ENCODE data around the gene PIERCE2.
"Not testable (repeated sequence)": the region's sequence is repeated elsewhere in the genome, so short reads cannot be mapped to it uniquely, and the experiment has no call there.

The PIERCE2 gene

DNA sequence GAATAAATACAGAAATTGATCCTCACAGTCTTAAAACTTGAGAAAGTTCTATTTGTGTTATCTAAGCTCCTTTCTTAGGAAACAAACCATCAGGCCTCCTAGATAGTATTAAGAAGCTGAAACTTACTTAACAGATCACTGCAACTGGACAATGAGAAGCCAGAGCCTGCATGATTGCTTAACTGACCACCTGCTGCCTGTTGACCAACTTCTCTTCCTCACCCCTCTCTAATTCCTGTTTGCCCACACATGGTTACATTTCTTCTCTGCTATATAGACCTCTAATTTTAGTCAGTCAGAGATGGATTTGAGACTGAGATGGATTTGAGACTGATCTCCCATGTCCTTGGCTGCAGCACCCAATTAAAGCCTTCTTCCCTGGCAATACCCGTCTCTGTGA lies 13.6 kb upstream of the PIERCE2 start:
- no peaks in the 10 kb centered on the region for H3K36me3 ChIP-seq (ENCODE audit: insufficient read depth, low read depth, low read length)
- H3K4me1 ChIP-seq (ENCODE audit: insufficient read depth, low read length): no peaks in the 10 kb centered on the region
- H3K27me3 ChIP-seq (ENCODE audit: insufficient read depth, low read length): no peaks in the 10 kb centered on the region
- H3K9me3 ChIP-seq (ENCODE audit: insufficient read depth, low read depth, low read length): peaks cover 3% of the 10 kb centered on the region
- no peak overlapping the region for H3K9ac ChIP-seq (ENCODE audit: low read depth, low read length)
- no peak overlapping the region for H3K27ac ChIP-seq (ENCODE audit: low read length)
- no peak overlapping the region for H3K4me3 ChIP-seq (ENCODE audit: low read length)

DNA sequence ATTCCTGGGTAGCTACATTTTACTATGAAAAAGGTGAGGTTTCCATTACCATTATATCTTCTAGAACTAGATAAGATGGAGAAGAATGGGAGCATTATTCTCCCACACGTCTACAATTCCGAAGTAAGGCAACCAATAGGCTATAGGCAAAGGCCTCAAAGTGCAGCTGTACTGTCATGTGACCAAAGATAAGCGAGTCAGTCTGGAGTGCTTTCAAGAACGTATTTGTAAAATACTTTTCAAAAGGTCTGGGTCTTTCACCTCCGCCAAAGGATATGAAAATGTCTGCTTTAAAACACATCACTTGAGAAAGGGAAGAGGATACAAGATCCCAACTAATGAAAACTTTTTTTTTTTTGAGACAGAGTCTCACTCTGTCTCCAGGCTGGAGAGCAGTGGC lies 10.1 kb upstream of the PIERCE2 start:
- no peak overlapping the region for H3K4me3 ChIP-seq (ENCODE audit: low read length)
- H3K27ac ChIP-seq (ENCODE audit: low read length): no peak overlapping the region
- H3K9me3 ChIP-seq (ENCODE audit: insufficient read depth, low read depth, low read length): peaks cover 3% of the 10 kb centered on the region
- H3K4me1 ChIP-seq (ENCODE audit: insufficient read depth, low read length): no peaks in the 10 kb centered on the region
- no peak overlapping the region for H3K9ac ChIP-seq (ENCODE audit: low read depth, low read length)
- H3K36me3 ChIP-seq (ENCODE audit: insufficient read depth, low read depth, low read length): no peaks in the 10 kb centered on the region
- H3K27me3 ChIP-seq (ENCODE audit: insufficient read depth, low read length): no peaks in the 10 kb centered on the region

DNA sequence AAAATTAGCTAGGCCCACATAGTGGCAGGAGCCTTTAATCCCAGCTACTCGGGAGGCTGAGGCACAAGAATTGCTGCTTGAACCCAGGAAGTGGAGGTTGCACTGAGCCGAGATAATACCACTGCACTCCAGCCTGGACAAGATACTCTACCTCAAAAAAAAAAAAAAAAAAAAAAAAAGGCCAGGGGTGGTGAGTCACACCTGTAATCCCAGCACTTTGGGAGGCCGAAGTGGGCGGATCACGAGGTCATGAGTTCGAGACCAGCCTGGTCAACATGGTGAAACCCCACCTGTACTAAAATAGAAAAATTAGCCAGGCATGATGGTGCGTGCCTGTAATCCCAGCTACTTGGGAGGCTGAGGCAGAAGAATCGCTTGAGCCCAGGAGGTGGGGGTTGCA lies 8.2 kb upstream of the PIERCE2 start:
- H3K4me1 ChIP-seq (ENCODE audit: insufficient read depth, low read length); H3K4me3 ChIP-seq (ENCODE audit: low read length); H3K9me3 ChIP-seq (ENCODE audit: insufficient read depth, low read depth, low read length); H3K27me3 ChIP-seq (ENCODE audit: insufficient read depth, low read length); H3K36me3 ChIP-seq (ENCODE audit: insufficient read depth, low read depth, low read length); H3K9ac ChIP-seq (ENCODE audit: low read depth, low read length); H3K27ac ChIP-seq (ENCODE audit: low read length): not testable (repeated sequence)

DNA sequence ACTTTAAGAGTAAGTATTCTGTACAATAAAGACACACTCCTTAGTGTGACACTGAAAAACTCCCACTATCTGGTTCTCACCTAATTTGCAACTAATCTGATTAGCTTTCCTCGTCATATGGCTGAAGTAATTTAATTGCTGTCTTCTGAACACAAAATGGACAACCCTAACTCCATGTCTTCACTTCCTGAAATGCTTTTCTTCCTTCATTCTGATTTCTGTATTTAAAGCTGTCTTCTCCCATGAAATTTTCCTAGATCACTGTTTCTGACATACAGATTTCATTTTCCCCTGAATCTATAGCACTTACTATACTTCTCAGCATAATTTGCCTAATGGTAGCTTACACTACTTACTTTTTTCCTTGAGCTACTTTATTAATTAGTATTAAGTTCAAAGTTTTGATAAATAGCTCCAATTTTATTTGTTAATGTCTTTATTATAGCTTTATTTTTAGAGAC lies 6.5 kb upstream of the PIERCE2 start:
- Histone ChIP-seq H3K27ac (ENCODE audit: low read length) (no peak overlapping the region), H3K36me3 (ENCODE audit: insufficient read depth, low read depth, low read length) (no peaks in the 10 kb centered on the region), H3K4me1 (ENCODE audit: insufficient read depth, low read length) (no peaks in the 10 kb centered on the region), H3K4me3 (ENCODE audit: low read length) (no peak overlapping the region), H3K27me3 (ENCODE audit: insufficient read depth, low read length) (no peaks in the 10 kb centered on the region), H3K9ac (ENCODE audit: low read depth, low read length) (no peak overlapping the region), H3K9me3 (ENCODE audit: insufficient read depth, low read depth, low read length) (no peaks in the 10 kb centered on the region)

DNA sequence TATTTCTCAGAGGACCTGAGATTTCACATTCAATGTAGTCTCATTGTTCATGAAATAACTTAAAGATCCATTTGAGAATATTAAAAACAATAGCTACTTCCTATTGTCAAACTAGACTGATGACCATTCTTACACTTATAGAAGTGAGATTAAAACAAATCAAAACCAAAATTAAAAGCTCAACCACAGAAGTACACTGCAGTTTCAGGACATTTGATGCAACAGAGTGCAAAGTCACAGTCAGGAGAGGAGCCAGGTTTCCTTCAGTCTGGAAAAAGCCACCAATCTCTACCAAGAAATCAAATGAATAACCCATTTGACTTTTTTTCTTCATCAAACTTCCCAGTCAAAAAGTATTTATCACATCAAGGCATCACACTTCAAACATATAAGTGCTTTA lies 5.6 kb upstream of the PIERCE2 start:
- H3K4me3 ChIP-seq (ENCODE audit: low read length): no peak overlapping the region
- no peak overlapping the region for H3K9ac ChIP-seq (ENCODE audit: low read depth, low read length)
- no peak overlapping the region for H3K27ac ChIP-seq (ENCODE audit: low read length)
- H3K27me3 ChIP-seq (ENCODE audit: insufficient read depth, low read length): no peaks in the 10 kb centered on the region
- H3K9me3 ChIP-seq (ENCODE audit: insufficient read depth, low read depth, low read length): no peaks in the 10 kb centered on the region
- H3K36me3 ChIP-seq (ENCODE audit: insufficient read depth, low read depth, low read length): no peaks in the 10 kb centered on the region
- H3K4me1 ChIP-seq (ENCODE audit: insufficient read depth, low read length): no peaks in the 10 kb centered on the region

DNA sequence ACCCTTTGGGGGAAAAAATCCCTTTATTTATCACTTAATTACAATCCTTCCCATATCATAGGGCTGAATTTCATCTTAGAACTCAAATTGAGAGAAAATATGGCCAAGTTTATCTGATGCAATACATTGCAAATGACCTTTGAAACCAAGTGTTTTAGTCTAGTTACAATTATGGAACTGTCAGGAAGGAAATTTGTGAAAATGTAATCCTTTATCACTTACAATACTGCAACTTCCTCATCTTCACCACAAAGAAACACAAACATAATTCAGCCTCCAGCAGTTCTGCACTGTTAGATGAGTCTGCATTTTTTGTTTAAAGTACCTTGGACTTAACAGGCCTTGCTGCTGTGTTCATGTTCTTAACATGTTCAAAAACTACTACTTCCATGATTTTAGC lies 4.8 kb upstream of the PIERCE2 start:
- no peak overlapping the region for H3K9ac ChIP-seq (ENCODE audit: low read depth, low read length)
- no peaks in the 10 kb centered on the region for H3K36me3 ChIP-seq (ENCODE audit: insufficient read depth, low read depth, low read length)
- H3K4me3 ChIP-seq (ENCODE audit: low read length): no peak overlapping the region
- H3K27ac ChIP-seq (ENCODE audit: low read length): no peak overlapping the region
- H3K27me3 ChIP-seq (ENCODE audit: insufficient read depth, low read length): no peaks in the 10 kb centered on the region
- H3K9me3 ChIP-seq (ENCODE audit: insufficient read depth, low read depth, low read length): no peaks in the 10 kb centered on the region
- H3K4me1 ChIP-seq (ENCODE audit: insufficient read depth, low read length): no peaks in the 10 kb centered on the region

DNA sequence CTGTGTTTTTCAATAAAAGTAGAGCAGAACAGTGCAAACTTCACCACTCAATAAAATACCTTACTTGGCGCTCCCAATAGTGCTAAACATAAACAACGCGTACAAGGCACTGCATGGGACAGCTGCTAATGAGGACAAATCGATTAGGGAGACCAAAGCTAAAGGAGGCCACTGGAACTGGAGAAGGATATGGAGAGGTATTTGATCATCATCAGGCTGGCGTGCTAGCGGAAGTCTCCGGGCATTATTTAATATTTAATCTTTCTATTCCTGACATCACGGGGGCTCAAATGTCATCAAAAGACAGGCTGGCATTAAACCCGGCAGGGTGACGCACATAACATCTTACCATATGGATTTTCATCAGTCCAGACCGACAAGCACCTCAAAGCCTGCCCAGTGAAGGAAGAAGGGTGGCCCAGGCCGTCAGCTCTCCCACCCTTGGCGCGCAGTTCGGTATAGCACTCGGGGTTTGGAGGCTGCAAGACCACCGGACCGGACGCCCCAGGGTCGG lies 740 bp upstream of the PIERCE2 start:
- no peaks in the 10 kb centered on the region for H3K36me3 ChIP-seq (ENCODE audit: insufficient read depth, low read depth, low read length)
- no peak overlapping the region for H3K27ac ChIP-seq (ENCODE audit: low read length)
- peak overlapping the region; percentile 85 for H3K4me3 ChIP-seq (ENCODE audit: low read length)
- no peaks in the 10 kb centered on the region for H3K4me1 ChIP-seq (ENCODE audit: insufficient read depth, low read length)
- no peaks in the 10 kb centered on the region for H3K9me3 ChIP-seq (ENCODE audit: insufficient read depth, low read depth, low read length)
- H3K9ac ChIP-seq (ENCODE audit: low read depth, low read length): peak overlapping the region; percentile 76
- H3K27me3 ChIP-seq (ENCODE audit: insufficient read depth, low read length): no peaks in the 10 kb centered on the region

DNA sequence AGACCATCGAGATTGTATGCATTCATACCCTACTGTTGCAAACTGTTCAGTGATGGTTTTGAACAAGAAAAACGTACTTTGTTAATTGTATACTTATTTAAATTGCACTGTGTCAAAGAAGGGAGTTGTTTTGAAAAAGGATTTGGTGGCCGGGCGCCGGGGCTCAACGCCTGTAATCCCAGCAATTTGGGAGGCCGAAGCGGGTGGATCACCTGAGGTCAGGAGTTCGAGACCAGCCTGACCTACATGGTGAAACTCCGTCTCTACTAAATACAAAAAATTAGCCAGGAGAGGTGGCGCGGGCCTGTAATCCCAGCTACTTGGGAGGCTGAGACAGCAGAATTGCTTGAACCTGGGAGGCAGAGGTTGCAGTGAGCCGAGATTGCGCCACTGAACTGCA lies 681 bp downstream of the PIERCE2 start:
- peak overlapping the region; percentile 83; the same call in 1 of the 2 replicates for H3K9ac ChIP-seq (ENCODE audit: low read depth, low read length)
- H3K4me3 ChIP-seq (ENCODE audit: low read length): peak overlapping the region; percentile 85
- H3K36me3 ChIP-seq (ENCODE audit: insufficient read depth, low read depth, low read length); H3K27me3 ChIP-seq (ENCODE audit: insufficient read depth, low read length); H3K27ac ChIP-seq (ENCODE audit: low read length); H3K4me1 ChIP-seq (ENCODE audit: insufficient read depth, low read length); H3K9me3 ChIP-seq (ENCODE audit: insufficient read depth, low read depth, low read length): not testable (repeated sequence)

DNA sequence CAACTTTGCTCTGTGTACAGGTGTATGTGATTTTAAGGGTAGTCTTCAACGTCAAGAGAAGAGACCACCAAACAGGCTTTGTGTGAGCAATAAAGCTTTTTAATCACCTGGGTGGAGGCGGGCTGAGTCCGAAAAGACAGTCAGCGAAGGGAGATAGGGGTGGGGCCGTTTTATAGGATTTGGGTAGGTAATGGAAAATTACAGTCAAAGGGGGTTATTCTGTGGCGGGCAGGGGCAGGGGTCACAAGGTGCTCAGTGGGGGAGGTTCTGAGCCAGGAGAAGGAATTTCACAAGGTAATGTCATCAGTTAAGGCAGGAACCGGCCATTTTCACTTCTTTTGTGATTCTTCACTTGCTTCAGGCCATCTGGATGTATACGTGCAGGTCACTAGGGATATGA lies 9.4 kb downstream of the PIERCE2 start:
- not testable (repeated sequence) for H3K36me3 ChIP-seq (ENCODE audit: insufficient read depth, low read depth, low read length); H3K9ac ChIP-seq (ENCODE audit: low read depth, low read length); H3K4me1 ChIP-seq (ENCODE audit: insufficient read depth, low read length); H3K27ac ChIP-seq (ENCODE audit: low read length); H3K4me3 ChIP-seq (ENCODE audit: low read length); H3K27me3 ChIP-seq (ENCODE audit: insufficient read depth, low read length); H3K9me3 ChIP-seq (ENCODE audit: insufficient read depth, low read depth, low read length)

DNA sequence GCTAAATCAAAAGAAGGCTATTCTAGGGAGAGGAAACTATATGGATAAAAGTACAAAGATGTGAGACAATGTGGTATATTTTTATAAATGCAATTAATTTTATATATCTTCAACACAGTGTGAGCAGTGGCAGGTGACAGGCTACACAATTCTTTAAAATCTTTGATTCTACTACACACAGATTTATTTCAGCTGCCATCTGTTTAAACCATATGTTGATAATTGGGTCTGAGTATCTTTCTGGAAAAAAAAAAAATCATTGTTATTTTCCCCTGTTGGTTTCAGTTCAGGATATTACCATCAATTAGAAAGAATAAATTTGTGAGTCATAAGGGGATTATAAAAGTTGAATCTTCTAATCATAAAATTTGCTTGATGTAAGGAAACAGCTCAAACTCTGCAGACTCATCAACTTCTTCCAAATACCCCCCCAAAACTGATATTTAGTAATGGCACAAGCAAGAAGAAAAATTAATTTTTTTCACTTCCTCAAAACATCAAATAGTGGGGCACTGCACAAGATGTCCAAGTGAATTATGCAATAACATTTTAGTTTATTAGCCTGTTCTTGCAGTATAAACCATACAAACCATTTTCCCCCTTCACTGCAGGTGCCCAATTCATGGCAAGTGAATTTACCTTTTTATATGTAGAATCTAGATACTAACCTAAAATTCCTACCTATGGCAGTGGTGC lies 12.0 kb downstream of the PIERCE2 start:
- no peaks in the 10 kb centered on the region for H3K4me1 ChIP-seq (ENCODE audit: insufficient read depth, low read length)
- no peaks in the 10 kb centered on the region for H3K9me3 ChIP-seq (ENCODE audit: insufficient read depth, low read depth, low read length)
- H3K27ac ChIP-seq (ENCODE audit: low read length): no peak overlapping the region

DNA sequence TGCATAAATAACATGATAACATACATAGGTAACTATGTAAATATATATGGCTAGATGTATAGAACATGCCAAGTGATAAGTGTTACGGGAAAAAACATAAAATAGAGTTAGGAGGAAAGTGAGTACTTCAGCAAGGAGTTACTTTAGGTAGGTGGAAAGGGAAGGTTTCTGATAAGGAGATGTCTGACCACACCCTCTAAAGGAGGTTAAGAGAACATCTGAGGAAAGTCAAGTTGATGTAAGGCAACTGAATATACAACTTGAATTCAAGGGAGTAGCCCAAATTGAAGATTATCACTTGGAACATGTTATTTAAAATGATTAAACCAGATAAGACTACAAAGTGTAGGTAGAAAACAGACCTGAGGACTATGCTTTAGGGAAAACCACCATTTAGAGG lies 13.8 kb downstream of the PIERCE2 start:
- Histone ChIP-seq H3K36me3 (ENCODE audit: insufficient read depth, low read depth, low read length) (no peaks in the 10 kb centered on the region), H3K4me1 (ENCODE audit: insufficient read depth, low read length) (no peaks in the 10 kb centered on the region), H3K27ac (ENCODE audit: low read length) (no peak overlapping the region), H3K9ac (ENCODE audit: low read depth, low read length) (no peak overlapping the region), H3K27me3 (ENCODE audit: insufficient read depth, low read length) (no peaks in the 10 kb centered on the region), H3K4me3 (ENCODE audit: low read length) (no peak overlapping the region), H3K9me3 (ENCODE audit: insufficient read depth, low read depth, low read length) (no peaks in the 10 kb centered on the region)

More for the DNA sequence above, 12.0 kb downstream of the PIERCE2 start:
- Histone ChIP-seq H3K9ac (ENCODE audit: low read depth, low read length) (no peak overlapping the region), H3K4me3 (ENCODE audit: low read length) (no peak overlapping the region), H3K36me3 (ENCODE audit: insufficient read depth, low read depth, low read length) (no peaks in the 10 kb centered on the region), H3K27me3 (ENCODE audit: insufficient read depth, low read length) (no peaks in the 10 kb centered on the region)

DNA sequence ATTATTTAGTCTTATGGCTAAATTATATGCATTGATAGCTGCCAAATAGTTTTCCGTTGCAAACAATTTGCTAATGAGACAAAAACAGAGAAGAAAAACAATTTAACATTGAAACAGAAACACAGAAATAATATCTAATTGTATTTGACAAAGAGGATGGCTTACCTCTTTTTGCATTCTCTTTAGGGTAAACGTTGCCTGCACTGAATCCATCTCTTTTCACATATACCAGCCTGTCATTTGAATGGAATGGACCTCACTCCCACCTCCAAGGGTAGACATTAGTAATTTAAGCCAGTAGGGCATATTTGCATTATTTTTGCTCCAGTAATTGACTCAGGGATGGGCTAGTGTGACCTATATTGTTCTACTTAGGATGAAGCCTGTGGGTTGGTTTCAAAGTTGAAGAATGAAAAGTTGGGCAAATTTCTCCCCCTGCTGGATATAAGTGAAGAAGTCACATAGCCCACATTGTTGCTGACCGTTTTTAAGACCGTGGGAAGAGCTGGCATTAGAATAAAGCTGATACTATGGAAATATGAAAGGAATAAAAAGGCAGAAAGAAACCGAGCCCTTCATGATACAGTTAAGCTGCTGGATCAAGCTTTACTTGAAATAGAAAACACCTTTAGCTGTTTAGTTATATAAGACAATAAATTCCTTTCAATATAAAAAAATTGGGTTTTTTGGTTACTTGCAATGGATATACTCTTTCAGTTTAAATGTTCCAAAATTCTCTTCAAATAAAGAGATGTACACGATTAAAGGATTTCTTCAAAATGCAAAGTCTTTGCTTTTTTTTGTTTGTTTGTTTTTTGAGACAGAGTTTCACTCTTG lies 26.9 kb downstream of the PIERCE2 start:
- H3K4me1 ChIP-seq (ENCODE audit: insufficient read depth, low read length): no peaks in the 10 kb centered on the region
- no peak overlapping the region for H3K27ac ChIP-seq (ENCODE audit: low read length)
- H3K9ac ChIP-seq (ENCODE audit: low read depth, low read length): no peak overlapping the region
- no peaks in the 10 kb centered on the region for H3K27me3 ChIP-seq (ENCODE audit: insufficient read depth, low read length)
- no peaks in the 10 kb centered on the region for H3K36me3 ChIP-seq (ENCODE audit: insufficient read depth, low read depth, low read length)
- H3K9me3 ChIP-seq (ENCODE audit: insufficient read depth, low read depth, low read length): no peaks in the 10 kb centered on the region
- H3K4me3 ChIP-seq (ENCODE audit: low read length): no peak overlapping the region
